ENCODE measurements around the gene ANGEL1. TPM values are rescaled to one million over a fixed set of nuclear protein-coding genes. Genes with fewer than 3 reads are reported as not detected.

The ANGEL1 gene
- total RNA-seq, 6 donors from 2014 or later = 13.8 to 35.6 (median 23.6) TPM

- H3K27ac ChIP-seq = no peak overlapping the region
- 80 to 83% methylated on average over 6 of the region's 6 CpGs for WGBS, 2 donors
- DNase-seq (no peak), ATAC-seq (ENCODE audit: low FRiP score in 2 of 2) (no peak)
- H3K27me3 ChIP-seq = peaks cover 0 to 5% (median 1%) of the 10 kb centered on the region in 4 donors
- no peaks in the 10 kb centered on the region for H3K9me3 ChIP-seq
- peaks cover 6 to 10% (median 8%) of the 10 kb centered on the region in 4 donors for H3K4me1 ChIP-seq
- H3K36me3 ChIP-seq = no peaks in the 10 kb centered on the region
- TF ChIP-seq POLR2A (IDR thresholded peaks at IDR 0.05) (no peak), POLR2AphosphoS5 (IDR thresholded peaks at IDR 0.05) (no peak), CTCF (IDR thresholded peaks at IDR 0.05) (no peak), EP300 (IDR thresholded peaks at IDR 0.05) (no peak)
- H3K4me3 ChIP-seq = no peak overlapping the region
Measured at GRCh38 chr14:76756371-76756750, 56.3 kb downstream of the ANGEL1 start.

- H3K4me3 ChIP-seq = no peak overlapping the region
- H3K27ac ChIP-seq = no peak overlapping the region
- DNase-seq = no peak
- no peak for ATAC-seq (ENCODE audit: low FRiP score in 2 of 2)
- peaks cover 1 to 4% (median 3%) of the 10 kb centered on the region in 4 donors for H3K4me1 ChIP-seq
- TF ChIP-seq POLR2AphosphoS5 (IDR thresholded peaks at IDR 0.05) (no peak), POLR2A (IDR thresholded peaks at IDR 0.05) (no peak), CTCF (IDR thresholded peaks at IDR 0.05) (no peak), EP300 (IDR thresholded peaks at IDR 0.05) (no peak)
- H3K36me3 ChIP-seq = no peaks in the 10 kb centered on the region
- no peaks in the 10 kb centered on the region for H3K27me3 ChIP-seq
- H3K9me3 ChIP-seq = no peaks in the 10 kb centered on the region
- 88 to 89% methylated on average over 9 of the region's 9 CpGs for WGBS, 2 donors
Measured at GRCh38 chr14:76755610-76756370, 56.9 kb downstream of the ANGEL1 start.

- 84 to 87% methylated on average over 7 of the region's 7 CpGs for WGBS, 2 donors
- no peak for ATAC-seq (ENCODE audit: low FRiP score in 2 of 2)
- no peaks in the 10 kb centered on the region for H3K4me1 ChIP-seq
- no peak for DNase-seq
- H3K4me3 ChIP-seq = no peak overlapping the region
- H3K27ac ChIP-seq = no peak overlapping the region
- TF ChIP-seq POLR2AphosphoS5 (IDR thresholded peaks at IDR 0.05) = no peak
- H3K27me3 ChIP-seq = no peaks in the 10 kb centered on the region
- no peaks in the 10 kb centered on the region for H3K9me3 ChIP-seq
- no peaks in the 10 kb centered on the region for H3K36me3 ChIP-seq
Measured at GRCh38 chr14:76754586-76754985, 58.1 kb downstream of the ANGEL1 start.

GRCh38 chr14:76753541-76754198 lies 59.0 kb downstream of the ANGEL1 start:
- no peaks in the 10 kb centered on the region for H3K9me3 ChIP-seq
- H3K4me1 ChIP-seq = no peaks in the 10 kb centered on the region
- no peaks in the 10 kb centered on the region for H3K36me3 ChIP-seq
- ATAC-seq (ENCODE audit: low FRiP score in 2 of 2) (no peak), DNase-seq (no peak)
- TF ChIP-seq POLR2AphosphoS5 (IDR thresholded peaks at IDR 0.05) (no peak), POLR2A (IDR thresholded peaks at IDR 0.05) (no peak), EP300 (IDR thresholded peaks at IDR 0.05) (no peak), CTCF (IDR thresholded peaks at IDR 0.05) (no peak)
- no peak overlapping the region for H3K27ac ChIP-seq
- no peak overlapping the region for H3K4me3 ChIP-seq
- no peaks in the 10 kb centered on the region for H3K27me3 ChIP-seq
- 83 to 86% methylated on average over 6 to 7 of the region's 7 CpGs for WGBS, 2 donors

- H3K27me3 ChIP-seq = no peaks in the 10 kb centered on the region
- H3K36me3 ChIP-seq = no peaks in the 10 kb centered on the region
- TF ChIP-seq CTCF (IDR thresholded peaks at IDR 0.05) (no peak), POLR2A (IDR thresholded peaks at IDR 0.05) (no peak), POLR2AphosphoS5 (IDR thresholded peaks at IDR 0.05) (no peak), EP300 (IDR thresholded peaks at IDR 0.05) (no peak)
- 70 to 75% methylated on average over 4 to 6 of the region's 6 CpGs for WGBS, 2 donors
- H3K27ac ChIP-seq = no peak overlapping the region
- no peaks in the 10 kb centered on the region for H3K9me3 ChIP-seq
- H3K4me3 ChIP-seq = no peak overlapping the region
- no peak for DNase-seq
- ATAC-seq (ENCODE audit: low FRiP score in 2 of 2) = peak in 1 of 2 donors; percentile 46
- no peaks in the 10 kb centered on the region for H3K4me1 ChIP-seq
Measured at GRCh38 chr14:76752744-76753143, 59.9 kb downstream of the ANGEL1 start.

All from upper lobe of left lung (tissue), 6 donors.